Keratinocyte (primary cell): Measurements from ENCODE around the gene FEZF2. TPM values are rescaled to one million over a fixed set of nuclear protein-coding genes. Genes with fewer than 3 reads are reported as not detected.

ENCODE experiments used
- DNase-seq: peaks from one replicate; pipeline ENCODE4 v3.0.0-alpha.2; 2011; ENCODE audit warnings: low read depth, missing footprints, low spot score
- FAIRE-seq: peaks from 2 replicates; lab custom pipeline; 2011; peaks lifted over from hg19 to GRCh38; lab: Jason Lieb, UNC
- H2AFZ ChIP-seq: 2 replicates; pipeline ENCODE4 v1.6.0; 2012; ENCODE audit warnings: low read length, control low read depth, inconsistent platforms; ENCODE audit not compliant: control insufficient read depth
- H3K27ac ChIP-seq: 2 replicates; pipeline ENCODE4 v1.5.1; 2011; ENCODE audit warnings: low read length; ENCODE audit not compliant: control insufficient read depth, insufficient read depth
- H3K27me3 ChIP-seq: 3 replicates; pipeline ENCODE4 v1.6.0; 2011; ENCODE audit warnings: low read length; ENCODE audit not compliant: control insufficient read depth, insufficient read depth; ENCODE audit errors: extremely low read depth
- H3K36me3 ChIP-seq, 2 experiments: 2 replicates in 1 of 2; 3 replicates in 1 of 2; pipeline ENCODE4 v1.5.1; 2011; ENCODE audit warnings: low read length in 2 of 2, mild to moderate bottlenecking in 1 of 2; ENCODE audit not compliant: control insufficient read depth in 2 of 2, insufficient read depth in 2 of 2; ENCODE audit errors: extremely low read depth in 1 of 2
- H3K4me1 ChIP-seq: 3 replicates; pipeline ENCODE4 v1.5.1; 2011; ENCODE audit warnings: low read length; ENCODE audit not compliant: control insufficient read depth, insufficient read depth; ENCODE audit errors: extremely low read depth
- H3K4me2 ChIP-seq: 3 replicates; pipeline ENCODE4 v1.6.0; 2011; ENCODE audit warnings: low read depth, low read length; ENCODE audit not compliant: control insufficient read depth, insufficient read depth; ENCODE audit errors: extremely low read depth
- H3K4me3 ChIP-seq, 3 experiments: fragments of 200-600 bp in 1 of 3; sonication (generic) in 1 of 3; 2 replicates in 2 of 3; 3 replicates in 1 of 3; pipeline ENCODE4 v1.5.1; 2011 to 2016; ENCODE audit warnings: low read length in 3 of 3, mild to moderate bottlenecking in 3 of 3, control low read depth in 2 of 3, inconsistent platforms in 1 of 3, low read depth in 1 of 3, mixed read lengths in 1 of 3, mixed run types in 1 of 3, moderate library complexity in 1 of 3; ENCODE audit not compliant: control insufficient read depth in 2 of 3, insufficient read depth in 2 of 3; ENCODE audit errors: extremely low read depth in 1 of 3
- H3K79me2 ChIP-seq: 2 replicates; pipeline ENCODE4 v1.6.0; 2012; ENCODE audit warnings: low read length; ENCODE audit not compliant: control insufficient read depth, insufficient read depth
- H3K9ac ChIP-seq: 3 replicates; pipeline ENCODE4 v1.6.0; 2011; ENCODE audit warnings: low read length; ENCODE audit not compliant: control insufficient read depth, insufficient read depth; ENCODE audit errors: extremely low read depth
- H3K9me1 ChIP-seq: 3 replicates; pipeline ENCODE4 v1.6.0; 2011; ENCODE audit warnings: low read length; ENCODE audit not compliant: control insufficient read depth, insufficient read depth; ENCODE audit errors: extremely low read depth
- H3K9me3 ChIP-seq: 2 replicates; pipeline ENCODE4 v1.5.1; 2012; ENCODE audit warnings: low read depth, low read length; ENCODE audit not compliant: control insufficient read depth
- H4K20me1 ChIP-seq: 3 replicates; pipeline ENCODE4 v1.6.0; 2011; ENCODE audit warnings: low read length; ENCODE audit not compliant: control insufficient read depth, insufficient read depth; ENCODE audit errors: extremely low read depth
- EZH2 ChIP-seq: IDR thresholded peaks from one replicate; pipeline ENCODE4 v1.6.1; 2012; ENCODE audit warnings: inconsistent platforms, mild to moderate bottlenecking, low read length, moderate library complexity
- dilution Hi-C: fragments of 300-500 bp; cut with MboI; formaldehyde crosslinking; loops from one replicate; pipeline ENCODE4 v1.7.0; 2020; ENCODE audit warnings: low sequenced_read_pairs; ENCODE audit not compliant: extremely low pct_ligation_motif_present
- polyA plus RNA-seq, 5 experiments: library from polyadenylated mRNA; depleted of rRNA in 3 of 5; stranded (reverse) in 3 of 5; stranded (forward) in 1 of 5; unstranded in 1 of 5; fragments of >200 nt; gene quantifications; 1 replicate in 1 of 5; 2 replicates in 3 of 5; 3 replicates in 1 of 5; pipeline versions ENCODE4 v1.2.1 to v1.2.3, GENCODE V29; 2011 to 2012; ENCODE audit warnings: missing spikeins in 2 of 5, low read depth in 1 of 5, low replicate concordance in 1 of 5
- TF ChIP-seq, protein P1 (sequence below), 3 experiments: IDR thresholded peaks in 1 of 3; conservative IDR thresholded peaks in 1 of 3; optimal IDR thresholded peaks in 1 of 3; 2 replicates in 2 of 3; 3 replicates in 1 of 3; pipeline versions ENCODE3 to v1.5.1; 2011; ENCODE audit warnings: low read length in 3 of 3, mild to moderate bottlenecking in 3 of 3, moderate library complexity in 2 of 3, control low read depth in 1 of 3, inconsistent platforms in 1 of 3; ENCODE audit not compliant: insufficient read depth in 2 of 3; ENCODE audit errors: extremely low read depth in 1 of 3

Gene FEZF2
- polyA plus RNA-seq, 1 donor (not counting 4 experiments of a cell fraction or from before 2014, with no cell fraction given): not detected

GRCh38 chr3:62368290-62368704 lies 5.1 kb downstream of the FEZF2 start:
- FAIRE-seq (no peak), DNase-seq (no peak)
- Histone ChIP-seq H3K9me3 (no peaks in the 10 kb centered on the region), H3K4me2 (no peak overlapping the region), H3K9ac (no peak overlapping the region), H3K4me1 (peaks cover 5% of the 10 kb centered on the region), H3K4me3 (no peak overlapping the region), H4K20me1 (peaks cover 7% of the 10 kb centered on the region), H2AFZ (no peak overlapping the region), H3K27me3 (peaks cover 76% of the 10 kb centered on the region), H3K9me1 (no peaks in the 10 kb centered on the region), H3K36me3 (no peaks in the 10 kb centered on the region), H3K79me2 (no peaks in the 10 kb centered on the region), H3K27ac (no peak overlapping the region)
- dilution Hi-C loops: no loop called here
- peak; percentile 50 for TF ChIP-seq EZH2
- TF ChIP-seq, protein P1, sequence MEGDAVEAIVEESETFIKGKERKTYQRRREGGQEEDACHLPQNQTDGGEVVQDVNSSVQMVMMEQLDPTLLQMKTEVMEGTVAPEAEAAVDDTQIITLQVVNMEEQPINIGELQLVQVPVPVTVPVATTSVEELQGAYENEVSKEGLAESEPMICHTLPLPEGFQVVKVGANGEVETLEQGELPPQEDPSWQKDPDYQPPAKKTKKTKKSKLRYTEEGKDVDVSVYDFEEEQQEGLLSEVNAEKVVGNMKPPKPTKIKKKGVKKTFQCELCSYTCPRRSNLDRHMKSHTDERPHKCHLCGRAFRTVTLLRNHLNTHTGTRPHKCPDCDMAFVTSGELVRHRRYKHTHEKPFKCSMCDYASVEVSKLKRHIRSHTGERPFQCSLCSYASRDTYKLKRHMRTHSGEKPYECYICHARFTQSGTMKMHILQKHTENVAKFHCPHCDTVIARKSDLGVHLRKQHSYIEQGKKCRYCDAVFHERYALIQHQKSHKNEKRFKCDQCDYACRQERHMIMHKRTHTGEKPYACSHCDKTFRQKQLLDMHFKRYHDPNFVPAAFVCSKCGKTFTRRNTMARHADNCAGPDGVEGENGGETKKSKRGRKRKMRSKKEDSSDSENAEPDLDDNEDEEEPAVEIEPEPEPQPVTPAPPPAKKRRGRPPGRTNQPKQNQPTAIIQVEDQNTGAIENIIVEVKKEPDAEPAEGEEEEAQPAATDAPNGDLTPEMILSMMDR (optimal IDR thresholded peaks at IDR 0.05 in 1 of 3, IDR thresholded peaks at IDR 0.05 in 1 of 3, conservative IDR thresholded peaks at IDR 0.05 in 1 of 3; ENCODE audit: extremely low read depth in 1 of 3, insufficient read depth in 2 of 3, low read length in 3 of 3): no peak

DNA sequence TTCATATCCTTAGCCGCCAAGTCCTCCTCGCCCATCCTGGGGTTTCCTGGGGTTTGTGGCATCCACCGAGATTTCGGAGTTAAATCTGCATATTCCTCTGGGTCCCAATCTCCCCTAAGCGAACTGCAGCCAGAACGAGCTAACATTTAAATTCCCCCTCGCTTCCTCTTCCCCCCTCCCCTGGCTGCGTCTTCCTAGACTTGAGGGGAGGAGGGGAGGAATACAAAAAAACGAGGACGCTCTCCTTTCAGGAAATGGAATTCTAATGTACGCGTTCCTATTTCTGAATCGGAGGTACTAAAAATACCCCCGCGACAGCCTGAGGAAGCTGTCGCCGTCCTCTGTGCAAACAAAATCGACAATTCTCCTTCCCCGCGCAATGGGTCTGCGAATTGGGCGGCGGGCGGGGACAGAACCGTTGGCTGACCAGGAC lies 5.6 kb downstream of the FEZF2 start:
- dilution Hi-C loops: no loop called here
- no peaks in the 10 kb centered on the region for H3K9me1 ChIP-seq
- H3K4me1 ChIP-seq: peaks cover 5% of the 10 kb centered on the region
- FAIRE-seq (no peak), DNase-seq (no peak)
- peaks cover 70% of the 10 kb centered on the region for H3K27me3 ChIP-seq
- no peaks in the 10 kb centered on the region for H3K79me2 ChIP-seq
- H2AFZ ChIP-seq: no peak overlapping the region
- H3K4me2 ChIP-seq: no peak overlapping the region
- no peaks in the 10 kb centered on the region for H3K9me3 ChIP-seq
- H3K4me3 ChIP-seq: no peak overlapping the region
- TF ChIP-seq EZH2: peak; percentile 3
- TF ChIP-seq, protein P1 (optimal IDR thresholded peaks at IDR 0.05 in 1 of 3, IDR thresholded peaks at IDR 0.05 in 1 of 3, conservative IDR thresholded peaks at IDR 0.05 in 1 of 3; ENCODE audit: extremely low read depth in 1 of 3, insufficient read depth in 2 of 3, low read length in 3 of 3): no peak
- no peak overlapping the region for H3K9ac ChIP-seq
- H4K20me1 ChIP-seq: peaks cover 7% of the 10 kb centered on the region
- H3K27ac ChIP-seq: no peak overlapping the region
- H3K36me3 ChIP-seq: no peaks in the 10 kb centered on the region
